Skin of body (tissue), 2 donors: Measurements from ENCODE around the gene SLC6A3. TPM values are rescaled to one million over a fixed set of nuclear protein-coding genes. Genes with fewer than 3 reads are reported as not detected.

Experiments
- DNase-seq: peaks from one replicate; lab custom pipeline; 2025; lab: John Stamatoyannopoulos, UW
- total RNA-seq: library from RNA; depleted of rRNA; stranded (reverse); fragments of >200 nt; gene quantifications from one replicate; pipeline ENCODE4 v1.2.3, GENCODE V29; 2014

SLC6A3 gene
- total RNA-seq, 1 donor from 2014 or later: not detected

GRCh38 chr5:1390861-1391600 is 54.2 kb downstream of the SLC6A3 start:
- no peak for DNase-seq

DNA sequence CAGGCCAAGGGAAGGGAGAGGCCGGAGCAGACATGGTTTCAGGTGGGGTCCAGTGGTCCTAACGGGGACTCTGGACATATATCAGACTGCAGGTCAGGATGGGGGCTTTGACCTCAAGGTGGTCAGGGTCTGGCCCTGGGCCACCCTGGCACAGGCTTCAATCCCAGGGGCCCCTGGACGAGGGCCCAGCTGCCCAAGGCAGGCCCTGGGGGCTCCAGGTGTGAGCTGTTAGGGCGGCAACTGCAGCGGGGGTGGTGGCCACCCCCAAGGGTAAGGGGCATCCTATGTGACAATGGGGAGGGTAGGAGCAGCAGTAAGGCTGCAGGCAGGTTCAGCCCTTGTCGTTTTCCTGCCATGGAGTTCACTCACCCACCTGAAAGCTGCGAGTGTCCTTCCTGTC is 54.9 kb downstream of the SLC6A3 start:
- DNase-seq: no peak

DNA sequence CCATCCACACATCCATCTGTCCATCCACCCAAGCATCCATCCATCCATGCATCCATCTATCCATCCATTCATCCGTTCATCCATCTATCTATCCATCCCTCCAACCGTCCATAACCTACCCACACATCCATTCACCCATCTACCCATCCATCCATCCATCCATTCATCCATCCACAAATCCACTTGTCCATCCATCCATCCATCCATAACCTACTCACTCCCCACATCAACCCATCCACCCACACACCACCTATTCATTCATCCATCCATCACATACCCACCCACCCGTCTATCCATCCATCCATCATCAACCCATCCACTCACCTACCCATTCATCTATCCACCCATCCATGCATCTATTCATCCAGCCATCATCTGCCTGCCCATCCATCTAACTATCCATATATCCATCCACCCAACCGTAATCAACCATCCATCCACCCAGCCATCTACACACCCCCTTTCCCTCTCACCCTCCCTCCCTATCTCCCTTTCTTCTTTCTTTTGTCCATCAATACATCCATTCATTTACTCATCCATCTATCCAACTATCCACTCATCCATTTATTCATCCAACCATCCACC is 56.8 kb downstream of the SLC6A3 start:
- DNase-seq: no peak

- no peak for DNase-seq
Observed at GRCh38 chr5:1387876-1388275, 57.4 kb downstream of the SLC6A3 start.

DNA sequence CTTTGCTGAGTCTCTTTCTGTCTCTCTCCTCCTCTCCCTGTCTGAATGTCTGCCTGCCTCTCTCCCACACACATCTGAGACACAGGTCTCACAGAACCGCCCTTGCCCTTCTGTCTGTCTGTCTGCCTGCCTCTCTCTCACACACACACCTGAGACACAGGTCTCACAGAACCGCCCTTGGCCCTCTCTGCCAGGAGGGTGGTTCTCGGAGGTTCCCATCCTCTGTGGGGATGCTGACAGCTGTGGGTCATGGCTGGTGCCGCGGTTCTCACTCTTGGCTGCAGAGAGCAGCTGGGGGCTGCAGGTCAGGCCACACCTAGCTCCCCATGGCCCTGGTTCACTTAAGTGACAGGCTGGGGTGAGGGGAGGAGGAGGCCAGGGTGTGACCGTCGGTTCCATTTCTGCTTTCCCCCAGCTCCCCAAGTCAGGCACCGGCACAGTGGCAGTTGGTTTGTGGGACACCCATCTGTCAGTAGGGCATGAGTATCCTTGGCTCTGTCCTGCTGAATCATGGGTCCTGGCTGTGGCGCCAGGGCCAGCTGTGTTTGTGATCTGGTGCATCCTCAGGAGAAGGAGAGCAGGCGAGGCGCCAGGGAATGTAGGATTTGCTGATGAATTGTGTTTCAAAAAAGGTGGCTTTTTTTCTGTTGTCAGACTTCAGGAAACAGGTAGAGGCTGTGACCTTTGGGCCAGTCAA is 58.0 kb downstream of the SLC6A3 start:
- DNase-seq: no peak

GRCh38 chr5:1386274-1386717 is 58.9 kb downstream of the SLC6A3 start:
- no peak for DNase-seq

DNA sequence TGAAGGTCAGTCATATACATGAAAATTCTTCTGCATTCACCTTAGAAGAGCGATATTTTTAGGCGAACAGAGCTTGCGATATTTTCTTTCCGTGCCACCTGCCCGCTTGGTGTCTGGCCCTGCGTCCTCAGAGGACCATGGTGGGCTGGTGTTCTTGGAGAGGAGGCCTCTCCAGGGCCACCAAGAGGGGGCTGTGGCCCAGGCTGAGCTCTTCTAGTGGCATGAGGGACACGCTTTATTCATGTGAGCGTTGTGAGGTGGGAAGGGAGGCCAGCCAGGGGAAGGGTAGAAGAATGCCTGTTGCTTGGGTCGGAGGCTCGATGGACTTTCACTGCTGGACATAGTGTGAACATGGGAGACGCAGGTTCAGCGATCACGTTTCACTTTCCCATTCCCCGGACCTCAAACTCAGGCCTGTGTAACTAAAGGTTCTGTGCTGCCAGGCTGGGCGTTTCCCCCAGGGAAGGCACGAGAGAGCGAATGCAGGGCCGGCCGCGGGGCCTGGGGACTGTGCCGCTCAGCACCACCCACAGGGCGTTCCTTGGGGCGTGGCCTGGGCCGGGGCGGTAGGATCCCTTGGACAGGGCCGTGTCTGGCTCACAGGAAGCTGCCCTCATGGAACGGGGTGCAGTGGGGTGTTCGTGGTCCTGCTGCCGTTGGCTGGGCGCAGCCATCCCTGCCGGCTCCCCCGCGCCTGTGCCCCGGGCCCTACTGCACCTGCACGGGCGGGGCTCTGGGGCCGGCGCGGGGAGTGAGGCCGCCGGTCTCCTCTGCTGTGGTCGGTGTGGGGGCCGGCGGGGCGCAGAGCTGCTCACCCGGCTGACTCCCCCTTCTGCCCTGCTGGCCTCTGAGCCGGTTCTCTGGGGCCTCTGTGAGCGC is 59.6 kb downstream of the SLC6A3 start:
- DNase-seq: no peak

- DNase-seq: no peak
Observed at GRCh38 chr5:1384521-1384920, 60.7 kb downstream of the SLC6A3 start.

DNA sequence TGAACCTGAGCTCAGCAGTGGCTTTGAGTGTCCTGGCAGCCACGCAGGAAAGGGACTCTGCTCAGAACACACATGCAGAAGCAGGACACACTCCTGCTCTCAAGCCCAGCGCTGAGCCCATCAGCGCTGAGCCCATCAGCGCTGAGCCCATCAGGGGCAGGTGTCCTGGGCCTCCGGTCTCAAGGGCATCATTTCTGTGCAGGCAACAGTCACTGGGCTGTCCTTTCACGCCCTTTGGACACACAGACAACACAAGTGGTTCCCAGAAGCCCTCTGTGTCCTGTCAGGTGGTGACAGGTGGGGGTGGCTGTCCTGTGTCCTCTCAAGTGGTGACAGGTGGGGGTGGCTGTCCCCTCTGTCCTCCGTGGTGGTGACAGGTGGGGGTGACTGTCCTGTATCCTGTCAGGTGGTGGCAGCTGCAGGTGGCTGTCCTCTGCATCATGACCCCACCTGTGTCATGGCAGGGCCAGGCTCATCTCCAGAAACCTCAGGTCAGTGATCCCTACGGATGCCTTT is 61.3 kb downstream of the SLC6A3 start:
- DNase-seq: no peak

DNA sequence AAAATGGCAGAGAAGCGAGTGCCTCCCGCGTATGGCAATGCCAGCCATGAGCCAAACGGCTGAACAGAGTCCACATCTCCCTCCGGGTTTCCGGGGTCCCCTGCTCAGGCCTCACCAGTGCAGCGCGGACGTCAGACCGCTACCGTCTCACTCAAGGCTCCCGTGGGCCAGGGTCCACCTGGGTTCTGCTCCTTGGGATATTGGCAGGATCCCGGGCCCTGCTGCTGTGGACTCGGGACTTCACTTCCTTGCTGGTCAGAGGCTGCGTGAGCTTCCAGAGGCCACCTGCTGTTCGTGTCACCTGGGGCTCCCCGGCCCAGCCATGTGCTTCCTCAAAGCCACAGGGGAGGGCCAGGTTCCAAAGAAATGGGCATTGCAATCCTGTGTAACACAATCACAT is 61.9 kb downstream of the SLC6A3 start:
- DNase-seq: no peak

DNA sequence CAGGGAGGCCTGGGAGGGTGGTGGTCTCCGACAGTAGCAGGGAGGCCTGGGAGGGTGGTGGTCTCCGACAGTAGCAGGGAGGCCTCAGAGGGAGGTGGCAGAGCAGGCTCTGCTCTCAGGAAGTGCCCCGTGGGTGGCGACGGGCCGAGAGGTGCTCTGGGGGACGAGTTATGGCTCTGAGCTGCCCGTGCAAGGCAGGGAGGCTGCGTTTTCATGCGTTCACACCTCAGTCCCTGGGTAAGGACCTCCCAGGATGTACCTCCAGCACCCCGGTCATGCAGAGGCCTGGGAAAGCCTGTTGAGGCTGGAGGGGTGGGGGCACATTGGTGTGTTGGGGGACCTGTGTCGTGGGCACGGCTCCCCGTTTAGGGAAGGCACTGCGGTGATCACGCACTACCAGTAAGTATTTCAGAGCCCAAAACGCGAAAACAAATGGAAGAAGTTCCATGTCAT is 63.0 kb downstream of the SLC6A3 start:
- no peak for DNase-seq

DNA sequence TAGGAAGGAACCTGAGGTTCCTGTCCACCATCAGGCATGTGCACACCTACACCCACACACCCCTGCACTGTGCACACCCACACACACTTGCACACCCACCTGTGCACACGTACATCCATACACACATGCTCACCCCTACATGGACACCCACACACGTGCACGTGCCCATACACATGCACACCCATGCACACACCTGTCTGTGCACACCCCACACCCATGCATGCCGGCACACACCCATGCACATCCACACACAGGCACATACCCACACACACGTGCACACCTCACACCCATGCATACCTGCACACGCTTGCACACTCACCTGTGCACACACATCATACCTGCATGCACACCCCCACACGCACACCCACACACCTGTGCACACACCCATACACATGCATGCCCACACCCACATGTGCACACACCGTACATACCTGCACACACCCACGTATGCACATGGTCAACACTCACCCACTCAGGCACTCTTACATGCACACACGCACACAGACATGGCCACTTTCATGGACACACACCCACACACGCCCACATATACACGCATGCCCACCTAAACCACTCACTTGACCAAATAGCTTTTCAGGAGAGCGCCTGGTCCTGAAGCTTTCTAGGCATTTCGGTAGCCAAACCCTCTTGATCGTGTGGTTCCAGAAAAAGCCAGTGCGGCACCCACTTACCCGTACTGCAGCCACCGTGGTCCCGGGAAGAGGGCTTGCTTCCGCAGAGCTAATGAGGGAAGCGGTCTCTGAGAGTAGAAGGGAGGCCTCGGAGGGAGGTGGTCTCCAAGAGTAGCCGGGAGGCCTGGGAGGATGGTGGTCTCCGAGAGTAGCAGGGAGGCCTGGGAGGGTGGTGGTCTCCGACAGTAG is 63.6 kb downstream of the SLC6A3 start:
- DNase-seq: no peak

DNA sequence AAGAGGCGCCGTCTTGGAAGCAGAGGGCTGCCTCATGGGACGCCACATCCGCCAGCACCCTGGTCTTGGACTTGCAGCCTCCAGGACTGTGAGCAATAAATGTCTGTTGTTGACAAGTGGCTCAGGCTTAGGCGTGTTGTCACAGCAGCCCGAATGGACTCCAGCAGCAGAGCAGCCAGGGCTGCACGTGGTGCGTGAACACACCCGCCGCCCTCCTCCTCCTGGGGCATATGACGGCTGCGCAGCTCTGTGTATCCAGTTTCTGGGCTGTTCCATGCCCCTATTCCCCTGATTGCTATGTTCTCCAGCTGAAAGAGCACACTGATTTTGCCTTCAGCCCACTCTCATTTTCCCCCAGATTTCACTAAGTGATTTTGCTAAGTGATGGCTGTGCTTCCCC is 64.3 kb downstream of the SLC6A3 start:
- no peak for DNase-seq

- no peak for DNase-seq
Observed at GRCh38 chr5:1380011-1380817, 65.0 kb downstream of the SLC6A3 start.

DNA sequence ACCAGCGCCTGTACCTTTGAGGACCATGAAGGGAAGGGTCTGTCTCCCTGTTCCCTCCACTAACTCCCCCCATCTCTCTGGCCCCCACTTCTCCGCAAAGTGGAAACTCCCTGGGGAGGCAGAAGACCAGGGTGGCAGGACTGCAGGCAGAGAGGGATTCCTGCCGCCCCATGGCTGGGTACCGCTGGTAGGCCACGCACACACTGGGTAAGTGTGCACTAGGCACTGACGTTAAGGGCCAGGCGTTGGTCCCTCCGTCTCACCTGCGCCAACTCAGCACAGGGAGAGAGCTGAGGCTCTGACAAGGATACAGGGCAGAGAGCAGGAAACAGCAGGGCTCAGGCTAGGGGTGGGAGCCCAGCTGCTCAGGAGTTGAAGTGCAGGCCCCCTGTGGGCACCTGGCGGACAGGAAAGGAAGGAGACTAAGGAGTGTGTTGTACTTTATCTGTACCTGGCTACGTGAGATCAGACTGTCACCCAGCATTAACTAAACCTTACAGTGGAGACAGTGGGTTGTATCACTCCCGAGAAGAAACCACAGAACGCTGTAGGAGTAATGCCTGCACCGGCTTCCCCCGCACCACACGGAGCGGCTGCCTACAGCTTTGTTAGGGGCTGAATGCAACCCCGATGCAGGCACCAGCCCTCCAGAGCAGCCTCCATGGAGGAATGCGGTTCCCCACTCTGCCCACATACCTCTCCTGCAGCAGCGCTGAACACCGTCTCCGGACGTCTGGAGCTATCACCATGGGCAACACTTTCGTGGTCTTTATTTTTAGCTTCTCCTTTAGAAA is 66.2 kb downstream of the SLC6A3 start:
- DNase-seq: no peak

GRCh38 chr5:1378096-1378495 is 67.1 kb downstream of the SLC6A3 start:
- no peak for DNase-seq

- DNase-seq: no peak
Observed at GRCh38 chr5:1376981-1377380, 68.3 kb downstream of the SLC6A3 start.
